ENCODE results near the gene MTHFSD. TPM values are rescaled to one million over a fixed set of nuclear protein-coding genes. Genes with fewer than 3 reads are reported as not detected.

MTHFSD gene
- polyA plus RNA-seq, 1 donor (not counting 4 experiments of a cell fraction or from before 2014, with no cell fraction given) = 14.7 TPM

DNA sequence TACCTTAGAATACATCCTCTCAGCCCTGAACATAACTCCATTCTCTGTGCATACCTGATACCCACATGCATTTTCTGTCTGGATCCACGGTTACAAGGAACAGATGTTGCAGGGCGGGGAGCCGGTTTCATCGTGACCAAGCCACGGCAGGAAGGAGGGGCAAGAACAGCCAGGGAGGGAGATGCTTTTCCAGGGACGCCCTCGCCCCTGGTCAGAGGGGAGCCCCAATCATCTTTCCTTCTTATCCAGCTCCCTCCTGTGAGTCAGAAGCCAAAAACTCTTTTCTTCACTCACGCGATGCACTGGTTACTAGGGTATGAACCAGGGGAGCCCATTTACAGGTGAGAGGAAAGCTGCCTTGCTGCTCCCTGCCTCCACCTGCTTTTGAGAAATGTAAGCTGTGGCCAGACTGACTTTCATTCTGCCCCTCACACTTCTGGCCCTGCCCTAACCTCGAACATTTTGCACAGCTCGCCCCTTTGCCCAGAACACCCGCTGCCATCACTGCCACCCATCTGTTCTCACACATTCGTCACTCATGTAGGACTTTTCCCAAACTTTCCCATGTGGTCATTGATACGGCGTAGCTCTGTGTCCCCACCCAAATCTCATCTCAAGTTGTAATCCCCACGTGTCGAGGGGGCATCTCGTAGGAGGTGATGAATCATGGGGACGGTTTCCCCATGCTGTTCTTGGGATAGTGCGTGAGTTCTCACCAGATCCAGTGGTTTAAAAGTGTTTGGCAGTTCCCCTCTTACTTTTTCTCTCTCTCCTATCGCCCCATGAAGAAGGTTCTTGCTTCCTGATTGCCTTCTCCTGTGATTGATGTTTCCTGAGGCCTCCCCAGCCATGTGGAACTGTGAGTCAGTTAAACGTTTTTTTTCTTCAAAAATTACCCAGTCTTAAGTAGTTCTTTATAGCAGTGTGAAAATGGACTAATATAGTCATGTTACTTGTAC is 43.9 kb upstream of the MTHFSD start:
- H3K27me3 ChIP-seq (ENCODE audit: control insufficient read depth, extremely low read depth, insufficient read depth, low read length) = peaks cover 33% of the 10 kb centered on the region
- H3K79me2 ChIP-seq (ENCODE audit: control insufficient read depth, insufficient read depth, low read length) = no peaks in the 10 kb centered on the region

DNA sequence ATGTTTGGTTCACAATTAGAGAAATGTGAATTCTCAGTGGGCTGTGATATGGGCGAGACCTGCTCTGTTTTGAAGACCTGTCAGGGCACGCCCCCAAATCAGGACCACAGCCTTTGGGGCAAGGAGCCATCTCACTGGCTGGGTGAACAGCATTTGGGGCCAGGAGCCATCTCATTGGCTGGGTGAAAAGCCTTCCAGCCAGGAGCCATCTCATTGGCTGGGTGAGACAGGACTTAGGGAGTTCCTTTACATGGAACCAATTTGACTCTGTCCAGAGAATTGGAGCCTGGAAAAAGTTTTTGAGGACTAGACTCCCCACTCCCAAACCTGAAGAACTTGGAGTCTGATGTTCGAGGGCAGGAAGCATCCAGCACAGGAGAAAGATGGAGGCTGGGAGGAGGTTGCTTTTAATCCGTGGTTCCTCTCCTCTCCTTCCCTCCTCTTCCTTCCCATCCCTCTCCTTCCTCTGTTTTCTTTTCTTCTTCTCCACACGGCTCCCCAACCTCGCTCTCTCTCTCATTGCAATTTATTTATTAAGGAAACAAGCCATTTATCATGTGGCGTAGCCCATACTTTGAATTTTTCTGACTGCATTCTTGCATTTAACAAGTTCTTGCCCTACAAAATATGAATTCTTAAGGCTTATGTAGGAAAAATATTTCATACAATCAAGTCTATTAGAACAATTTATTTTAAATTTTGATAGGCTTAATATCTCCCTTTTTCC is 43.0 kb upstream of the MTHFSD start:
- H3K4me3 ChIP-seq (ENCODE audit: control insufficient read depth in 2 of 3, extremely low read depth in 1 of 3, insufficient read depth in 2 of 3, low read depth in 1 of 3, low read length in 3 of 3) = no peak overlapping the region
- FAIRE-seq (no peak), DNase-seq (ENCODE audit: low read depth, low spot score) (no peak)
- no peaks in the 10 kb centered on the region for H3K36me3 ChIP-seq (ENCODE audit: control insufficient read depth in 2 of 2, extremely low read depth in 1 of 2, insufficient read depth in 2 of 2, low read length in 2 of 2)
- no peaks in the 10 kb centered on the region for H3K9me3 ChIP-seq (ENCODE audit: control insufficient read depth, low read depth, low read length)
- no peaks in the 10 kb centered on the region for H3K9me1 ChIP-seq (ENCODE audit: control insufficient read depth, extremely low read depth, insufficient read depth, low read length)
- H3K27me3 ChIP-seq (ENCODE audit: control insufficient read depth, extremely low read depth, insufficient read depth, low read length) = peaks cover 41% of the 10 kb centered on the region
- no peak overlapping the region for H3K4me2 ChIP-seq (ENCODE audit: control insufficient read depth, extremely low read depth, insufficient read depth, low read depth, low read length)
- no peaks in the 10 kb centered on the region for H4K20me1 ChIP-seq (ENCODE audit: control insufficient read depth, extremely low read depth, insufficient read depth, low read length)
- H2AFZ ChIP-seq (ENCODE audit: control insufficient read depth, low read length) = no peak overlapping the region
- no peaks in the 10 kb centered on the region for H3K79me2 ChIP-seq (ENCODE audit: control insufficient read depth, insufficient read depth, low read length)
- no peak overlapping the region for H3K9ac ChIP-seq (ENCODE audit: control insufficient read depth, extremely low read depth, insufficient read depth, low read length)
- no peak for TF ChIP-seq EZH2 (IDR thresholded peaks at IDR 0.05; ENCODE audit: low read length)
- dilution Hi-C loops (cut with MboI; ENCODE audit: extremely low pct_ligation_motif_present, low sequenced_read_pairs) = no loop called here
- H3K27ac ChIP-seq (ENCODE audit: control insufficient read depth, insufficient read depth, low read length) = no peak overlapping the region
- H3K4me1 ChIP-seq (ENCODE audit: control insufficient read depth, extremely low read depth, insufficient read depth, low read length) = no peaks in the 10 kb centered on the region

More for the DNA sequence above, 43.9 kb upstream of the MTHFSD start:
- H3K4me3 ChIP-seq (ENCODE audit: control insufficient read depth in 2 of 3, extremely low read depth in 1 of 3, insufficient read depth in 2 of 3, low read depth in 1 of 3, low read length in 3 of 3) = no peak overlapping the region
- dilution Hi-C loops (cut with MboI; ENCODE audit: extremely low pct_ligation_motif_present, low sequenced_read_pairs) = no loop called here
- FAIRE-seq = no peak
- no peaks in the 10 kb centered on the region for H3K4me1 ChIP-seq (ENCODE audit: control insufficient read depth, extremely low read depth, insufficient read depth, low read length)
- no peaks in the 10 kb centered on the region for H3K9me1 ChIP-seq (ENCODE audit: control insufficient read depth, extremely low read depth, insufficient read depth, low read length)
- H4K20me1 ChIP-seq (ENCODE audit: control insufficient read depth, extremely low read depth, insufficient read depth, low read length) = no peaks in the 10 kb centered on the region
- H3K27ac ChIP-seq (ENCODE audit: control insufficient read depth, insufficient read depth, low read length) = no peak overlapping the region
- TF ChIP-seq, protein P1, sequence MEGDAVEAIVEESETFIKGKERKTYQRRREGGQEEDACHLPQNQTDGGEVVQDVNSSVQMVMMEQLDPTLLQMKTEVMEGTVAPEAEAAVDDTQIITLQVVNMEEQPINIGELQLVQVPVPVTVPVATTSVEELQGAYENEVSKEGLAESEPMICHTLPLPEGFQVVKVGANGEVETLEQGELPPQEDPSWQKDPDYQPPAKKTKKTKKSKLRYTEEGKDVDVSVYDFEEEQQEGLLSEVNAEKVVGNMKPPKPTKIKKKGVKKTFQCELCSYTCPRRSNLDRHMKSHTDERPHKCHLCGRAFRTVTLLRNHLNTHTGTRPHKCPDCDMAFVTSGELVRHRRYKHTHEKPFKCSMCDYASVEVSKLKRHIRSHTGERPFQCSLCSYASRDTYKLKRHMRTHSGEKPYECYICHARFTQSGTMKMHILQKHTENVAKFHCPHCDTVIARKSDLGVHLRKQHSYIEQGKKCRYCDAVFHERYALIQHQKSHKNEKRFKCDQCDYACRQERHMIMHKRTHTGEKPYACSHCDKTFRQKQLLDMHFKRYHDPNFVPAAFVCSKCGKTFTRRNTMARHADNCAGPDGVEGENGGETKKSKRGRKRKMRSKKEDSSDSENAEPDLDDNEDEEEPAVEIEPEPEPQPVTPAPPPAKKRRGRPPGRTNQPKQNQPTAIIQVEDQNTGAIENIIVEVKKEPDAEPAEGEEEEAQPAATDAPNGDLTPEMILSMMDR (optimal IDR thresholded peaks at IDR 0.05 in 1 of 3, IDR thresholded peaks at IDR 0.05 in 1 of 3, conservative IDR thresholded peaks at IDR 0.05 in 1 of 3; ENCODE audit: extremely low read depth in 1 of 3, insufficient read depth in 2 of 3, low read length in 3 of 3) = no peak
- TF ChIP-seq EZH2 (IDR thresholded peaks at IDR 0.05; ENCODE audit: low read length) = no peak
- H3K9me3 ChIP-seq (ENCODE audit: control insufficient read depth, low read depth, low read length) = no peaks in the 10 kb centered on the region
- H3K4me2 ChIP-seq (ENCODE audit: control insufficient read depth, extremely low read depth, insufficient read depth, low read depth, low read length) = no peak overlapping the region
- H3K36me3 ChIP-seq (ENCODE audit: control insufficient read depth in 2 of 2, extremely low read depth in 1 of 2, insufficient read depth in 2 of 2, low read length in 2 of 2) = no peaks in the 10 kb centered on the region
- no peak overlapping the region for H2AFZ ChIP-seq (ENCODE audit: control insufficient read depth, low read length)
- DNase-seq (ENCODE audit: low read depth, low spot score) = no peak
- no peak overlapping the region for H3K9ac ChIP-seq (ENCODE audit: control insufficient read depth, extremely low read depth, insufficient read depth, low read length)
